Transverse colon (tissue), 4 donors: ENCODE results near the gene SAMD14.

Source experiments
- CTCF ChIP-seq, 5 experiments: fragments of 200-600 bp in 3 of 5; fragments of 450-650 bp in 2 of 5; sonication (generic) in 3 of 5; IDR thresholded peaks; 1 replicate in 2 of 5; 2 replicates in 3 of 5; pipeline ENCODE4 v1.5.1; 2016 to 2017; ENCODE audit warnings: antibody characterized with exemption in 5 of 5, inconsistent platforms in 3 of 5, mild to moderate bottlenecking in 2 of 5, moderate library complexity in 1 of 5
- POLR2A ChIP-seq: fragments of 450-650 bp; IDR thresholded peaks from one replicate; pipeline ENCODE4 v1.6.1; 2016; ENCODE audit warnings: antibody characterized with exemption, mild to moderate bottlenecking, moderate library complexity
- POLR2AphosphoS5 ChIP-seq, 3 donors: sonication (generic); formaldehyde crosslinking; IDR thresholded peaks; one replicate each; pipeline ENCODE4 v1.6.1; 2016; ENCODE audit warnings: antibody characterized with exemption in 3 of 3

- no peak for TF ChIP-seq POLR2A
- no peak for TF ChIP-seq CTCF (IDR thresholded peaks at IDR 0.05)
- no peak for TF ChIP-seq POLR2AphosphoS5 (IDR thresholded peaks at IDR 0.05)
These were observed 11.8 kb upstream of the SAMD14 start for GRCh38 chr17:50141745-50142110.
